Prostate gland (tissue), 2 donors: Measurements from ENCODE around the gene CNDP2.

Source experiments
- CTCF ChIP-seq, 4 experiments: fragments of 200-600 bp in 2 of 4; fragments of 450-650 bp in 2 of 4; sonication (generic) in 2 of 4; IDR thresholded peaks; 1 replicate in 3 of 4; 2 replicates in 1 of 4; pipeline ENCODE4 v1.5.1; 2016 to 2019; ENCODE audit warnings: antibody characterized with exemption in 4 of 4, mild to moderate bottlenecking in 2 of 4, moderate library complexity in 2 of 4
- POLR2A ChIP-seq: fragments of 450-650 bp; IDR thresholded peaks from one replicate; pipeline ENCODE4 v1.6.1; 2016; ENCODE audit warnings: antibody characterized with exemption, mild to moderate bottlenecking

GRCh38 chr18:74529378-74529777 is 33.2 kb downstream of the CNDP2 start:
- no peak for TF ChIP-seq CTCF (IDR thresholded peaks at IDR 0.05)
- TF ChIP-seq POLR2A = no peak
